Mesenchymal stem cell (in vitro differentiated cells and primary cell): ENCODE data around the gene AP1B1.
"Not testable (repeated sequence)": the region's sequence is repeated elsewhere in the genome, so short reads cannot be mapped to it uniquely, and the experiment has no call there.

Experiments
- DNase-seq: peaks from one replicate; pipeline ENCODE4 v3.0.0-alpha.2; 2013
- H2AFZ ChIP-seq: one replicate; pipeline ENCODE4 v1.6.1; 2013; ENCODE audit warnings: low read depth, mild to moderate bottlenecking, control low read depth, inconsistent platforms, low read length, moderate library complexity
- H2AK5ac ChIP-seq: 2 replicates; pipeline ENCODE4 v1.6.1; 2013; ENCODE audit warnings: low read length, moderate library complexity, mild to moderate bottlenecking, inconsistent platforms; ENCODE audit not compliant: severe bottlenecking
- H2BK120ac ChIP-seq: one replicate; pipeline ENCODE4 v1.6.1; 2013; ENCODE audit warnings: low read depth, mild to moderate bottlenecking, inconsistent platforms, low read length, moderate library complexity
- H2BK12ac ChIP-seq, 2 experiments: one replicate each; pipeline ENCODE4 v1.6.1; 2013; ENCODE audit warnings: inconsistent platforms in 2 of 2, low read length in 2 of 2, mild to moderate bottlenecking in 2 of 2, moderate library complexity in 2 of 2, control low read depth in 1 of 2
- H2BK15ac ChIP-seq: one replicate; pipeline ENCODE4 v1.6.1; 2013; ENCODE audit warnings: mild to moderate bottlenecking, low read depth, inconsistent platforms; ENCODE audit not compliant: poor library complexity, severe bottlenecking
- H2BK5ac ChIP-seq: 2 replicates; pipeline ENCODE4 v1.6.1; 2013; ENCODE audit warnings: low read depth, mild to moderate bottlenecking, low read length, control low read depth, inconsistent platforms; ENCODE audit not compliant: poor library complexity, severe bottlenecking
- H3K14ac ChIP-seq, 2 experiments: one replicate each; pipeline ENCODE4 v1.6.1; 2013; ENCODE audit warnings: inconsistent platforms in 2 of 2, low read length in 2 of 2, control low read depth in 1 of 2, mild to moderate bottlenecking in 1 of 2, moderate library complexity in 1 of 2
- H3K18ac ChIP-seq, 2 experiments: one replicate each; pipeline ENCODE4 v1.6.1; 2013; ENCODE audit warnings: inconsistent platforms in 2 of 2, low read length in 2 of 2, control low read depth in 1 of 2, low read depth in 1 of 2, mild to moderate bottlenecking in 1 of 2
- H3K23ac ChIP-seq, 2 experiments: one replicate each; pipeline ENCODE4 v1.6.1; 2013; ENCODE audit warnings: inconsistent platforms in 2 of 2, low read length in 2 of 2, mild to moderate bottlenecking in 2 of 2, moderate library complexity in 2 of 2, control low read depth in 1 of 2
- H3K27ac ChIP-seq: 2 replicates; pipeline ENCODE4 v1.5.1; 2013; ENCODE audit warnings: mild to moderate bottlenecking, moderate library complexity, low read length, control low read depth, inconsistent platforms; ENCODE audit not compliant: poor library complexity, severe bottlenecking
- H3K27me3 ChIP-seq, 2 experiments: 2 replicates each; pipeline versions ENCODE4 v1.6.1 to v1.7.0; 2013; ENCODE audit warnings: low read length in 2 of 2, mild to moderate bottlenecking in 2 of 2, moderate library complexity in 2 of 2, control low read depth in 1 of 2, inconsistent platforms in 1 of 2; ENCODE audit not compliant: control insufficient read depth in 1 of 2, insufficient read depth in 1 of 2
- H3K36me3 ChIP-seq, 2 experiments: 2 replicates each; pipeline versions ENCODE4 v1.6.1 to v1.7.0; 2013; ENCODE audit warnings: low read length in 2 of 2, control low read depth in 1 of 2, inconsistent platforms in 1 of 2, low read depth in 1 of 2, mild to moderate bottlenecking in 1 of 2; ENCODE audit not compliant: insufficient read depth in 2 of 2, control insufficient read depth in 1 of 2
- H3K4ac ChIP-seq, 2 experiments: one replicate each; pipeline ENCODE4 v1.6.1; 2013; ENCODE audit warnings: inconsistent platforms in 2 of 2, low read length in 2 of 2, mild to moderate bottlenecking in 2 of 2, moderate library complexity in 2 of 2, control low read depth in 1 of 2, low read depth in 1 of 2
- H3K4me1 ChIP-seq: 2 replicates; pipeline ENCODE4 v1.6.1; 2013; ENCODE audit warnings: low read depth, low read length, control low read depth; ENCODE audit not compliant: control insufficient read depth, insufficient read depth
- H3K4me2 ChIP-seq: 2 replicates; pipeline ENCODE4 v1.6.1; 2013; ENCODE audit warnings: low read length, mild to moderate bottlenecking, inconsistent platforms; ENCODE audit not compliant: poor library complexity, severe bottlenecking
- H3K4me3 ChIP-seq, 2 experiments: 2 replicates each; pipeline versions ENCODE4 v1.5.1 to v1.7.0; 2013; ENCODE audit warnings: low read length in 2 of 2, mild to moderate bottlenecking in 2 of 2, control low read depth in 1 of 2, low read depth in 1 of 2; ENCODE audit not compliant: insufficient read depth in 1 of 2
- H3K79me1 ChIP-seq: replicated peaks from 2 replicates; pipeline ENCODE4 v1.6.1; 2013; ENCODE audit warnings: mild to moderate bottlenecking, control low read depth, low read length, inconsistent platforms; ENCODE audit not compliant: poor library complexity, severe bottlenecking
- H3K9ac ChIP-seq: 2 replicates; pipeline ENCODE4 v1.7.0; 2013; ENCODE audit warnings: mild to moderate bottlenecking, low read length, moderate library complexity
- H3K9me3 ChIP-seq: 2 replicates; pipeline ENCODE4 v1.7.0; 2013; ENCODE audit warnings: mild to moderate bottlenecking, low read length; ENCODE audit not compliant: control insufficient read depth
- H4K8ac ChIP-seq: one replicate; pipeline ENCODE4 v1.6.1; 2013; ENCODE audit warnings: inconsistent platforms, mild to moderate bottlenecking, low read length, moderate library complexity
- H4K91ac ChIP-seq: one replicate; pipeline ENCODE4 v1.6.1; 2013; ENCODE audit warnings: mild to moderate bottlenecking, low read length, inconsistent platforms
- WGBS: methylation state at CpG from one replicate; pipeline ENCODE4 v1.1.7; 2013; ENCODE audit warnings: mixed read lengths; 5-methylcytosine and 5-hydroxymethylcytosine counted together

Gene AP1B1

GRCh38 chr22:29414951-29415591, 26.7 kb upstream of the AP1B1 start:
- H3K27me3 ChIP-seq, H3K36me3 ChIP-seq, H3K4me2 ChIP-seq, H2BK15ac ChIP-seq, H3K9me3 ChIP-seq, H3K14ac ChIP-seq, H3K18ac ChIP-seq, H4K91ac ChIP-seq, H2AK5ac ChIP-seq, H2AFZ ChIP-seq, H2BK5ac ChIP-seq, H3K27ac ChIP-seq, H2BK12ac ChIP-seq, H3K79me1 ChIP-seq, H2BK120ac ChIP-seq, H4K8ac ChIP-seq, H3K4ac ChIP-seq, H3K4me1 ChIP-seq: not testable (repeated sequence)
- Histone ChIP-seq H3K23ac (peak overlapping the region in 1 of 2 experiments; percentile 46), H3K9ac (peak overlapping the region; percentile 55), H3K4me3 (peak overlapping the region in 1 of 2 experiments; percentile 75)
- 87% methylated on average over 23 of the region's 23 CpGs for WGBS
- peak; percentile 18 for DNase-seq

- not testable (repeated sequence) for H2BK15ac ChIP-seq, H3K23ac ChIP-seq, H3K4me1 ChIP-seq, H3K14ac ChIP-seq, H3K4me2 ChIP-seq, H3K79me1 ChIP-seq, H3K27me3 ChIP-seq, H3K36me3 ChIP-seq, H2BK120ac ChIP-seq, H2BK5ac ChIP-seq, H2AFZ ChIP-seq, H3K4me3 ChIP-seq, H3K18ac ChIP-seq, H3K9me3 ChIP-seq, H4K8ac ChIP-seq, H3K4ac ChIP-seq, H2AK5ac ChIP-seq, H4K91ac ChIP-seq, H3K27ac ChIP-seq, H3K9ac ChIP-seq, DNase-seq, H2BK12ac ChIP-seq
- 61% methylated on average over 3 of the region's 4 CpGs for WGBS
These were observed 24.4 kb upstream of the AP1B1 start for GRCh38 chr22:29412772-29413171.

- 79% methylated on average over 3 of the region's 4 CpGs for WGBS
These were observed 23.3 kb upstream of the AP1B1 start for GRCh38 chr22:29411569-29412211.

GRCh38 chr22:29408940-29409339, 20.6 kb upstream of the AP1B1 start:
- no peak overlapping the region for H3K9ac ChIP-seq
- H3K79me1 ChIP-seq: no peaks in the 10 kb centered on the region
- no peak overlapping the region for H2AFZ ChIP-seq
- no peak overlapping the region for H4K91ac ChIP-seq
- peaks cover 3 to 8% of the 10 kb centered on the region in 2 experiments for H3K27me3 ChIP-seq
- no peak overlapping the region for H2BK12ac ChIP-seq
- H2BK15ac ChIP-seq: no peak overlapping the region
- no peak overlapping the region for H2BK120ac ChIP-seq
- H3K18ac ChIP-seq: no peak overlapping the region
- no peaks in the 10 kb centered on the region for H3K9me3 ChIP-seq
- H3K36me3 ChIP-seq: no peaks in the 10 kb centered on the region
- H2BK5ac ChIP-seq: no peak overlapping the region
- no peak overlapping the region for H3K27ac ChIP-seq
- no peak overlapping the region for H3K4ac ChIP-seq
- H2AK5ac ChIP-seq: no peak overlapping the region
- DNase-seq: no peak
- H3K4me3 ChIP-seq: no peak overlapping the region
- no peak overlapping the region for H3K4me2 ChIP-seq
- H3K14ac ChIP-seq: no peak overlapping the region
- no peaks in the 10 kb centered on the region for H3K4me1 ChIP-seq
- H4K8ac ChIP-seq: no peak overlapping the region
- WGBS: 96% methylated on average over 6 of the region's 6 CpGs
- H3K23ac ChIP-seq: no peak overlapping the region

More at GRCh38 chr22:29411569-29412211, 23.3 kb upstream of the AP1B1 start:
- not testable (repeated sequence) for H2AFZ ChIP-seq, H3K36me3 ChIP-seq, H3K27me3 ChIP-seq, H4K8ac ChIP-seq, H3K79me1 ChIP-seq, H2BK12ac ChIP-seq, H2BK120ac ChIP-seq, DNase-seq, H4K91ac ChIP-seq, H3K14ac ChIP-seq, H3K9ac ChIP-seq, H3K4ac ChIP-seq, H3K23ac ChIP-seq, H3K4me1 ChIP-seq, H2BK5ac ChIP-seq, H2BK15ac ChIP-seq, H3K9me3 ChIP-seq, H3K18ac ChIP-seq, H3K27ac ChIP-seq, H2AK5ac ChIP-seq, H3K4me3 ChIP-seq, H3K4me2 ChIP-seq
